Heart left ventricle (tissue), 13 donors: ENCODE measurements around the gene ARL15.

Experiments
- CTCF ChIP-seq, 12 donors: fragments of 200-600 bp; sonication (generic) in 4 of 12; IDR thresholded peaks; one replicate each; pipeline versions ENCODE4 v1.5.0 to v1.8.0; 2018 to 2022; ENCODE audit warnings: antibody characterized with exemption in 12 of 12, mild to moderate bottlenecking in 5 of 12
- POLR2A ChIP-seq, 2 donors: fragments of 450-650 bp; IDR thresholded peaks; one replicate each; pipeline ENCODE4 v1.6.1; 2017; ENCODE audit warnings: antibody characterized with exemption in 2 of 2, mild to moderate bottlenecking in 2 of 2, moderate library complexity in 2 of 2
- donor health status: ischemic (EF 13 %, LVEDD 7.1; RV severe dilation, severe dysfunction).
- donor health status: DM: no; HTN: yes; CAD: no.
- donor health status: DM: no; HTN: no; CAD: no.
- donor health status: ischemic (EF 25% LVEDD 6.9; RV normal size, moderate dysfunction).
- donor health status: ischemic (EF 25% LVEDD 5.7; RV mildly dilated, moderate dysfunction).
- donor health status: ischemic (EF 35%, LVEDD 5.7; RV mildly dilated, moderate dysfunction).
- donor health status: nonischemic (EF 11% LVEDD 7.7; RV severe dilation, severe dysfunction).
- donor health status: DM: yes; HTN: yes; CAD: no.
- donor health status: PGD.
- donor health status: ischemic (EF 29% LVEDD 5.4; RV normal size, mild dysfunction).
- donor health status: nonischemic (EF 23%, LVEDD 6.1; RV moderate dilation, normal function).

GRCh38 chr5:53956196-53956595, 354.2 kb downstream of the ARL15 start:
- TF ChIP-seq CTCF (IDR thresholded peaks at IDR 0.05) (no peak), POLR2A (IDR thresholded peaks at IDR 0.05) (no peak)
